ENCODE results near the gene NKX6-2.

DNA sequence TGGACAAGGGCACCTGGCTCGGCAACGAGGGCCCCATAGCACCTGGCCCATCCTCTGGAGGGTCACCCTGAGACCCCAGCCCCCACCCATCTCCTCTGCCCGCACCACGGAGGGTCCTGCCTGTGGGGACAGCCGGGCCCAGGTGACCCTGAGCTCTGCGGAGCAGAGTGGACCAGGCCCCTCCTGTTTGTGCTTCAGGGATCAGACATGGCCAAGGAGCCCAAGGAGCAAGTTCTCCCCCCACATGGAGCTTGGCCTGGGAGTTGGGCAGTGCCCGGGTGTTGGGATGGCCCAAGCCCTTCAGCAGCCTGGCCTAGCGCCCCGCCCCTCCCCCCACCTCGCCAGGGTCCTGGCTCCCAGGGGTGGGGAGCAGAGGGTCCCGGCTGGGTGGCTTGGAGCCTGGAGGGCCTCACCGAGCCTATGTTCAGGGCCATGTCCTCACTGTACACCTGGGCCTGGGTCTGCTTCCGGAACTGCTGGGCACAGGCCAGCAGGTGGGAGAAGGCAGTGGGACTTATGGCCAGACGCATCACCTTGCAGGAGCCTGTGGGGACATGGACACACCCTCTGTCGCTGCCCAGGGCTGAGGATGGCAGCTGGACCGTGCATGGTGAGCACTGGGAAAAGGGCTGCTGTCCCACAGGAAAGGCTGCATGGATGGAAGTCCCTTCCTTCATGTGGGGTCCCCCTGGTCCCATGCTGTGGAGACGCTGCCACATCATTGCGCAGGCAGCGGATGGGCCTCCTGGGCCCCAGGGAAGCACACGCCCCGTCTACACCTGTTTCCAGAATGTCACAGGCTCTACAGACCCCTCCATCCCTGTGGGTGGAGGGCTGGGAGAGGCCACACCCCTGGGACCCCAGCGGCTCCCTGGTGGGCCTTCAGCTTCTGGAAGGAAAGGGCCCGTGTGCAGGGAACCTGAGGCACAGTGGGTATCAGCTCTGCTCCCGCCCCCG lies 49.2 kb upstream of the NKX6-2 start:
- TF ChIP-seq, protein P1, sequence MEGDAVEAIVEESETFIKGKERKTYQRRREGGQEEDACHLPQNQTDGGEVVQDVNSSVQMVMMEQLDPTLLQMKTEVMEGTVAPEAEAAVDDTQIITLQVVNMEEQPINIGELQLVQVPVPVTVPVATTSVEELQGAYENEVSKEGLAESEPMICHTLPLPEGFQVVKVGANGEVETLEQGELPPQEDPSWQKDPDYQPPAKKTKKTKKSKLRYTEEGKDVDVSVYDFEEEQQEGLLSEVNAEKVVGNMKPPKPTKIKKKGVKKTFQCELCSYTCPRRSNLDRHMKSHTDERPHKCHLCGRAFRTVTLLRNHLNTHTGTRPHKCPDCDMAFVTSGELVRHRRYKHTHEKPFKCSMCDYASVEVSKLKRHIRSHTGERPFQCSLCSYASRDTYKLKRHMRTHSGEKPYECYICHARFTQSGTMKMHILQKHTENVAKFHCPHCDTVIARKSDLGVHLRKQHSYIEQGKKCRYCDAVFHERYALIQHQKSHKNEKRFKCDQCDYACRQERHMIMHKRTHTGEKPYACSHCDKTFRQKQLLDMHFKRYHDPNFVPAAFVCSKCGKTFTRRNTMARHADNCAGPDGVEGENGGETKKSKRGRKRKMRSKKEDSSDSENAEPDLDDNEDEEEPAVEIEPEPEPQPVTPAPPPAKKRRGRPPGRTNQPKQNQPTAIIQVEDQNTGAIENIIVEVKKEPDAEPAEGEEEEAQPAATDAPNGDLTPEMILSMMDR (IDR thresholded peaks at IDR 0.05; ENCODE audit: low read length) = no peak
- TF ChIP-seq EZH2 (IDR thresholded peaks at IDR 0.05; ENCODE audit: borderline replicate concordance, low read length) = no peak
